Gastrocnemius medialis (tissue), 4 donors: ENCODE data around the gene RALBP1. TPM values are rescaled to one million over a fixed set of nuclear protein-coding genes. Genes with fewer than 3 reads are reported as not detected.

Source experiments
- ATAC-seq, 2 donors: fragments of 150-250 bp; one replicate each; pipeline ENCODE4 v1.9.1; 2016
- DNase-seq, 2 donors: peaks; one replicate each; pipeline ENCODE4 v3.0.0-alpha.2; 2019
- H3K27ac ChIP-seq, 4 donors: fragments of 200-600 bp; sonication (generic); 1 replicate in 1 of 4; 2 replicates in 3 of 4; pipeline ENCODE4 v1.5.1; 2016 to 2018; ENCODE audit warnings: mild to moderate bottlenecking in 2 of 4, moderate library complexity in 1 of 4
- H3K27me3 ChIP-seq, 3 donors: fragments of 200-600 bp; sonication (generic) in 2 of 3; 1 replicate in 1 of 3; 2 replicates in 2 of 3; pipeline versions ENCODE4 v1.5.1 to v1.6.0; 2016 to 2019; ENCODE audit warnings: mild to moderate bottlenecking in 1 of 3, moderate library complexity in 1 of 3
- H3K36me3 ChIP-seq, 2 donors: fragments of 200-600 bp; sonication (generic) in 1 of 2; one replicate each; pipeline ENCODE4 v1.5.1; 2017 to 2018
- H3K4me1 ChIP-seq, 2 donors: fragments of 200-600 bp; sonication (generic) in 1 of 2; one replicate each; pipeline ENCODE4 v1.5.1; 2016 to 2017; ENCODE audit warnings: mild to moderate bottlenecking in 2 of 2
- H3K4me3 ChIP-seq, 4 donors: fragments of 200-600 bp; sonication (generic) in 3 of 4; 1 replicate in 1 of 4; 2 replicates in 3 of 4; pipeline ENCODE4 v1.5.1; 2016 to 2019; ENCODE audit warnings: mild to moderate bottlenecking in 2 of 4
- H3K9me3 ChIP-seq, 3 donors: fragments of 200-600 bp; sonication (generic) in 2 of 3; 1 replicate in 1 of 3; 2 replicates in 2 of 3; pipeline ENCODE4 v1.5.1; 2016 to 2019
- CTCF ChIP-seq, 5 experiments: fragments of 450-650 bp in 3 of 5; fragments of 200-600 bp in 2 of 5; sonication (generic) in 2 of 5; IDR thresholded peaks in 4 of 5; conservative IDR thresholded peaks in 1 of 5; 1 replicate in 4 of 5; 2 replicates in 1 of 5; pipeline ENCODE4 v1.5.1; 2016 to 2019; ENCODE audit warnings: antibody characterized with exemption in 5 of 5, mild to moderate bottlenecking in 3 of 5, moderate library complexity in 3 of 5
- POLR2A ChIP-seq, 2 donors: fragments of 450-650 bp; IDR thresholded peaks; one replicate each; pipeline ENCODE4 v1.6.1; 2017; ENCODE audit warnings: antibody characterized with exemption in 2 of 2, mild to moderate bottlenecking in 2 of 2, moderate library complexity in 2 of 2
- in situ Hi-C, 4 donors: fragments of 200-750 bp; cut with MboI; loops; one replicate each; pipeline versions ENCODE4 v1.15.0 to v1.8.0; 2017; ENCODE audit warnings: low sequenced_read_pairs in 4 of 4
- intact Hi-C: fragments of 100-400 bp; cut with DNase I; formaldehyde crosslinking; loops from one replicate; pipeline ENCODE4 v1.15.1; 2023; ENCODE audit warnings: low total_unique reads
- total RNA-seq, 4 donors: library from RNA; depleted of rRNA; stranded (reverse); fragments of >200 nt; gene quantifications; one replicate each; pipeline versions ENCODE4 v1.1.0 to v1.2.3, GENCODE V29; 2016

RALBP1 gene
- total RNA-seq, 4 donors from 2014 or later: 41.5 to 108 (median 78.1) TPM

- H3K9me3 ChIP-seq: no peaks in the 10 kb centered on the region
- TF ChIP-seq POLR2A (IDR thresholded peaks at IDR 0.05): no peak
- no peak for TF ChIP-seq CTCF (IDR thresholded peaks at IDR 0.05 in 4 of 5, conservative IDR thresholded peaks at IDR 0.05 in 1 of 5)
- ATAC-seq (no peak), DNase-seq (no peak)
- no peaks in the 10 kb centered on the region for H3K4me1 ChIP-seq
- in situ Hi-C loops (no loop called here), intact Hi-C loops (no loop called here)
- no peak overlapping the region for H3K4me3 ChIP-seq
- H3K36me3 ChIP-seq: peaks cover 4 to 69% of the 10 kb centered on the region in 2 donors
- no peak overlapping the region for H3K27ac ChIP-seq
- no peaks in the 10 kb centered on the region for H3K27me3 ChIP-seq
Measured at GRCh38 chr18:9530226-9531009, 55.1 kb downstream of the RALBP1 start.

- DNase-seq (no peak), ATAC-seq (no peak)
- Histone ChIP-seq H3K36me3 (peaks cover 2 to 73% of the 10 kb centered on the region in 2 donors), H3K9me3 (no peaks in the 10 kb centered on the region), H3K4me1 (no peaks in the 10 kb centered on the region), H3K4me3 (no peak overlapping the region), H3K27me3 (no peaks in the 10 kb centered on the region), H3K27ac (no peak overlapping the region)
- in situ Hi-C loops: no loop called here
- intact Hi-C loops: no loop called here
- TF ChIP-seq CTCF (IDR thresholded peaks at IDR 0.05 in 4 of 5, conservative IDR thresholded peaks at IDR 0.05 in 1 of 5): no peak
- no peak for TF ChIP-seq POLR2A (IDR thresholded peaks at IDR 0.05)
Measured at GRCh38 chr18:9531791-9532410, 56.6 kb downstream of the RALBP1 start.

- ATAC-seq (no peak), DNase-seq (no peak)
- no peak overlapping the region for H3K4me3 ChIP-seq
- TF ChIP-seq CTCF (IDR thresholded peaks at IDR 0.05 in 4 of 5, conservative IDR thresholded peaks at IDR 0.05 in 1 of 5): no peak
- no peak for TF ChIP-seq POLR2A (IDR thresholded peaks at IDR 0.05)
- H3K9me3 ChIP-seq: no peaks in the 10 kb centered on the region
- H3K27me3 ChIP-seq: no peaks in the 10 kb centered on the region
- H3K27ac ChIP-seq: no peak overlapping the region
- in situ Hi-C loops (no loop called here), intact Hi-C loops (no loop called here)
- no peaks in the 10 kb centered on the region for H3K4me1 ChIP-seq
- peaks cover 0 to 72% of the 10 kb centered on the region in 2 donors for H3K36me3 ChIP-seq
Measured at GRCh38 chr18:9534844-9535243, 59.5 kb downstream of the RALBP1 start.

- H3K9me3 ChIP-seq: no peaks in the 10 kb centered on the region
- peak in 1 of 2 donors; percentile 45 for ATAC-seq
- no peak for DNase-seq
- in situ Hi-C loops: no loop called here
- H3K4me1 ChIP-seq: no peaks in the 10 kb centered on the region
- intact Hi-C loops: no loop called here
- no peaks in the 10 kb centered on the region for H3K27me3 ChIP-seq
- H3K27ac ChIP-seq: no peak overlapping the region
- no peak overlapping the region for H3K4me3 ChIP-seq
- peaks cover 0 to 66% of the 10 kb centered on the region in 2 donors for H3K36me3 ChIP-seq
- TF ChIP-seq CTCF (IDR thresholded peaks at IDR 0.05 in 4 of 5, conservative IDR thresholded peaks at IDR 0.05 in 1 of 5) (no peak), POLR2A (IDR thresholded peaks at IDR 0.05) (no peak)
Measured at GRCh38 chr18:9535430-9535991, 60.2 kb downstream of the RALBP1 start.
